Mesothelial cell of epicardium (in vitro differentiated cells): ENCODE results near the gene COL4A2. TPM values are rescaled to one million over a fixed set of nuclear protein-coding genes. Genes with fewer than 3 reads are reported as not detected.

Experiments used
- DNase-seq, 2 experiments: peaks; one replicate each; pipeline ENCODE4 v3.0.0; 2021; ENCODE audit warnings: low spot score in 2 of 2; ENCODE audit not compliant: unreplicated experiment in 2 of 2
- H3K27ac Mint-ChIP-seq: 2 replicates; pipeline ENCODE4 v1.8.0; 2021; ENCODE audit warnings: mixed read lengths
- H3K27me3 Mint-ChIP-seq: 2 replicates; pipeline ENCODE4 v1.8.0; 2021; ENCODE audit warnings: low read depth, mixed read lengths
- H3K36me3 Mint-ChIP-seq: 2 replicates; pipeline ENCODE4 v1.8.0; 2021; ENCODE audit warnings: mixed read lengths
- H3K4me1 Mint-ChIP-seq: 2 replicates; pipeline ENCODE4 v1.8.0; 2021; ENCODE audit warnings: mixed read lengths
- H3K4me3 Mint-ChIP-seq: 2 replicates; pipeline ENCODE4 v1.8.0; 2021; ENCODE audit warnings: mild to moderate bottlenecking, moderate library complexity, mixed read lengths
- H3K9me3 Mint-ChIP-seq: 2 replicates; pipeline ENCODE4 v1.8.0; 2021; ENCODE audit warnings: mixed read lengths
- CTCF ChIP-seq: fragments of 200-600 bp; sonication (generic); IDR thresholded peaks from one replicate; pipeline ENCODE4 v1.5.0; 2021; ENCODE audit warnings: antibody characterized with exemption; ENCODE audit not compliant: unreplicated experiment
- total RNA-seq: library from RNA; stranded (reverse); gene quantifications from 3 replicates; pipeline ENCODE4 v1.2.1, GENCODE V29; 2021

COL4A2 gene
- total RNA-seq, 1 donor from 2014 or later = 469 TPM

- no peaks in the 10 kb centered on the region for H3K9me3 Mint-ChIP-seq
- no peaks in the 10 kb centered on the region for H3K27me3 Mint-ChIP-seq
- H3K27ac Mint-ChIP-seq = no peak overlapping the region
- H3K4me3 Mint-ChIP-seq = no peak overlapping the region
- peaks cover 19% of the 10 kb centered on the region for H3K4me1 Mint-ChIP-seq
- no peak for TF ChIP-seq CTCF
- no peak for DNase-seq
- H3K36me3 Mint-ChIP-seq = peaks cover 45% of the 10 kb centered on the region
Observed at GRCh38 chr13:110333837-110334236, 26.8 kb downstream of the COL4A2 start.

- no peak for TF ChIP-seq CTCF
- H3K36me3 Mint-ChIP-seq = peaks cover 41% of the 10 kb centered on the region
- H3K27ac Mint-ChIP-seq = no peak overlapping the region
- H3K9me3 Mint-ChIP-seq = no peaks in the 10 kb centered on the region
- H3K4me3 Mint-ChIP-seq = no peak overlapping the region
- H3K27me3 Mint-ChIP-seq = no peaks in the 10 kb centered on the region
- DNase-seq = no peak
- H3K4me1 Mint-ChIP-seq = peaks cover 23% of the 10 kb centered on the region
Observed at GRCh38 chr13:110334256-110334655, 27.2 kb downstream of the COL4A2 start.

DNA sequence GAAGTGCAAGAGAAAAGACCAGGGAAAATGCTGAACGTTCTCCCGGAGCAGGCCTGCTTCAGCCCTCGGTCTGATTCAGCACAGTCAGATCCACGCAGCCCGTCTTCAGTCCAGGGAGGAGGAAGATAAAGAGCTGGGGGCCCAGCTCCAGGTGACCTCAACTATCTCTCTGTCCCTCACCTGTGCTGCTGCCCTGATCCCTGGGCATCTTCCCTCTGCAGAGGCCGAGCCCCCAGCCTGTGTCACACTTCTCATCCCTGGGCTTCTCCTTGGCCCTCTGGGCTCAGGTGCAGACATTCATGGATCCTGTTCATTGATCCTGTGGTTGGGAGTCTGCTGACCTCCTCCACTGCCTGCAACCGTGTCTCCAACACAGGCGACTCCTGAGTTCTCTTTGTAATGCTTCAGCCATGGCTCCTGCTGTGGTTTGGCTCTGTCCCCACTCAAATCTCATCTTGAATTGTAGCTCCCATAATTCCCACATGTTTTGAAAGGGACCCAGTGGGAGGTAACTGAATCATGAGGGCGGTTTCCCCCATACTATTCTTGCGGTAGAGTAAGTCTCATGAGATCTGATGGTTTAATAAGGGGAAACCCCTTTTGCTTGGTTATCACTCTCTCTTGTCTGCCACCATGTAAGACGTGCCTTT, 27.9 kb downstream of the COL4A2 start:
- Mint-ChIP-seq H3K27ac (no peak overlapping the region), H3K9me3 (no peaks in the 10 kb centered on the region), H3K27me3 (no peaks in the 10 kb centered on the region), H3K4me1 (peaks cover 27% of the 10 kb centered on the region), H3K36me3 (peaks cover 35% of the 10 kb centered on the region), H3K4me3 (no peak overlapping the region)
- TF ChIP-seq CTCF = no peak
- no peak for DNase-seq

GRCh38 chr13:110336108-110336507, 29.0 kb downstream of the COL4A2 start:
- DNase-seq = no peak
- TF ChIP-seq CTCF = no peak
- Mint-ChIP-seq H3K36me3 (peaks cover 25% of the 10 kb centered on the region), H3K4me3 (no peak overlapping the region), H3K9me3 (no peaks in the 10 kb centered on the region), H3K27me3 (no peaks in the 10 kb centered on the region), H3K4me1 (peaks cover 35% of the 10 kb centered on the region), H3K27ac (peak overlapping the region; percentile 15)

DNA sequence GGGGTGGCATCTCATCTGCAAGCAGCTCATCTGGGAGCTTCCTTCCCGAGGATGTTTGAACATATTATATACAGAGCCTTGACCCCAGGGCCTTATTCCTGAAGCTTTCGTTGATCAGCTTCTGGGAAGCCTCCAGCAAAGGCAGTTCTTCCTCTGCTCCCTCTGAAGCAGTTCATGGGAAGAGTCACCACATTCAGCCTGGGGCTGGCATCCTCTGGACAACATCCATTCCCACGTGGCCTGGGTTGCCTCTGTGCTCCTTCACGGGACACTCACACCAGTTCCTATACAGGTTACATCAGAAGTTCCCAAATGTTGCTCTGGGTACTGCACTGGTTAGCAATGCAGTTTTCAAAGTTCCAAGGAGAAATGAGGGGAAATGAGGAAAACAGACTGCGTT, 29.6 kb downstream of the COL4A2 start:
- Mint-ChIP-seq H3K27me3 (no peaks in the 10 kb centered on the region), H3K4me3 (no peak overlapping the region), H3K9me3 (no peaks in the 10 kb centered on the region), H3K4me1 (peaks cover 41% of the 10 kb centered on the region), H3K27ac (no peak overlapping the region), H3K36me3 (peaks cover 20% of the 10 kb centered on the region)
- TF ChIP-seq CTCF = no peak
- DNase-seq = no peak

GRCh38 chr13:110337247-110337646, 30.2 kb downstream of the COL4A2 start:
- Mint-ChIP-seq H3K27me3 (no peaks in the 10 kb centered on the region), H3K4me3 (no peak overlapping the region), H3K9me3 (no peaks in the 10 kb centered on the region), H3K27ac (peak overlapping the region; percentile 33), H3K36me3 (peaks cover 18% of the 10 kb centered on the region), H3K4me1 (peaks cover 44% of the 10 kb centered on the region)
- DNase-seq = no peak
- no peak for TF ChIP-seq CTCF
